GM10266 (cell line): Measurements from ENCODE around the gene ASIC2.

Experiments used
- DNase-seq: peaks from one replicate; pipeline ENCODE4 v3.0.0; 2012; ENCODE audit errors: extremely low spot score
- TF ChIP-seq, protein P1 (sequence below): IDR thresholded peaks from 2 replicates; pipeline ENCODE4 v1.5.1; 2012; ENCODE audit warnings: mild to moderate bottlenecking, low read depth; ENCODE audit not compliant: control insufficient read depth, insufficient read depth; ENCODE audit errors: missing control alignments

Gene ASIC2

DNA sequence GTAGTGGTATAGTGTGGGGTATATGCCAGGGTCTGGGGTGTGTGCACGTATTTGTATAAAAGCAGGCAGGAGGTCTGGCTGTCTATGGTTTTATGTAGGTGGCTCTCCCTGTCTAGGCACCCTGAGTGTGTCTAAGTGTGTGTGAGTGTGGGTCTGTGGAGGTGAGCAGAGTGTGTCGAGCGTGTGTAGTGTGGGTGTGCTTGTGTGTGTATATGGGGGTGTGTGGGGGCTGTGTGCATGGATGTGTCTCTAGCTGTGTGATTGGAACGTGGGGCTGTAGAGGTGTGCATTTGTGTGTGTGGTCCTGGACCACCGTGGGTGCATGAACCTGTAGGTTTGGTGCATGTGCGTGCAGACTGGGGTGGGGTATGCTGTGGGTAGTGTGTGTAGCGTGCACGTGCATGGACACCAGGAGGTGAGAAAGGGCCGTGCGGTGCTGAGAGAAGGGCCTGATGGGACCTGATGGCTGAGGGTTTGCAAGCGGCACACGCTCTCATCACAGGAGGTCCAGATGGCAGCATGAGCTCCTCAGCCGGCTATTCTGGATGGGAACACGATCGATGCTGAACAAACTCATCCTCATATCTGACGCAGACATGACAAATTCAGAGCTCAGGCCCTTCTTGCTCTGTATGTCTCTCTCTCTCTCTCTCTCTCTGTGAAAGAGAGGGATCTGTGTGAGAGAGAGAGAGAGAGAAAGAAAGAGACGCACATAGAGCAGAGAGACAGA, 273.8 kb downstream of the ASIC2 start:
- no peak for DNase-seq
- TF ChIP-seq, protein P1, sequence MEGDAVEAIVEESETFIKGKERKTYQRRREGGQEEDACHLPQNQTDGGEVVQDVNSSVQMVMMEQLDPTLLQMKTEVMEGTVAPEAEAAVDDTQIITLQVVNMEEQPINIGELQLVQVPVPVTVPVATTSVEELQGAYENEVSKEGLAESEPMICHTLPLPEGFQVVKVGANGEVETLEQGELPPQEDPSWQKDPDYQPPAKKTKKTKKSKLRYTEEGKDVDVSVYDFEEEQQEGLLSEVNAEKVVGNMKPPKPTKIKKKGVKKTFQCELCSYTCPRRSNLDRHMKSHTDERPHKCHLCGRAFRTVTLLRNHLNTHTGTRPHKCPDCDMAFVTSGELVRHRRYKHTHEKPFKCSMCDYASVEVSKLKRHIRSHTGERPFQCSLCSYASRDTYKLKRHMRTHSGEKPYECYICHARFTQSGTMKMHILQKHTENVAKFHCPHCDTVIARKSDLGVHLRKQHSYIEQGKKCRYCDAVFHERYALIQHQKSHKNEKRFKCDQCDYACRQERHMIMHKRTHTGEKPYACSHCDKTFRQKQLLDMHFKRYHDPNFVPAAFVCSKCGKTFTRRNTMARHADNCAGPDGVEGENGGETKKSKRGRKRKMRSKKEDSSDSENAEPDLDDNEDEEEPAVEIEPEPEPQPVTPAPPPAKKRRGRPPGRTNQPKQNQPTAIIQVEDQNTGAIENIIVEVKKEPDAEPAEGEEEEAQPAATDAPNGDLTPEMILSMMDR: no peak

DNA sequence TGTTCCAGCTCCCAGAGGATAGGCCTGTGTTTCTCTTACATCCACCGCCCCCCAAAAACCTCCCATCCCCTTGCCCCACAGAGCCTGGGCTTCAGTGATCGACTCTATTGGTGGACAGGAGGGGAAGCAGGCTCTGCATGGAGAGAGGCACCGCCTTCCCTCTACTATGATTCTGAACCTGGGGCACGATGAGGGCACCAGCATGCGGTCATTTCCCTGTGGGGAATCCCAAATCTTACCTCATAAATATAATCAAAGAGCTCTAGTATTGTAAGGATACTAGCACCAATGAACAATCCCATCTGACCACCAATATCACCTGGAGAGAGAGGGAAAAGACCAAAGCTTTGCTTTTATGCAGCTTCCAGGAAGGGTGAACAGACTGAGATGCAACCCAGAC, 275.7 kb downstream of the ASIC2 start:
- TF ChIP-seq, protein P1: no peak
- no peak for DNase-seq

DNA sequence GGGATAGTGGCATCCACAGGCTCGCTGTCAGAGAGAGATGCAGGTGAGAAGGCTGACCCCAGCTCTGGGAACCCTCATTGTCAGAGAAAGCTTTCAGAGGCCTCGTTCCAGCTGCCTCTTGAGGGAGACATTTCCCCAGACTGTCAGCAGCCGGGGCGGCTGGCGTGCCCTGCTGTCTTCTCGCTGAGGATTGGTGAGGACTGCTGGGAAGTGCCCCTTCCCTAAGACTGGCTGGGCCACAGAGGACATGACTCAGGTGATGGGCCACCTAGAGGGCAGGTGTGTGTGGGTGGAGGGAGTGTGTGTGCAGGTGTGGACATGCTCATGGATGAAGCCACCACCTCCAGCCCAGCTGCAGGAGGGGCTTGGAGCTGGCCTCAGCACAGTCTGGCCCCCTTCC, 276.2 kb downstream of the ASIC2 start:
- TF ChIP-seq, protein P1: no peak
- DNase-seq: no peak

DNA sequence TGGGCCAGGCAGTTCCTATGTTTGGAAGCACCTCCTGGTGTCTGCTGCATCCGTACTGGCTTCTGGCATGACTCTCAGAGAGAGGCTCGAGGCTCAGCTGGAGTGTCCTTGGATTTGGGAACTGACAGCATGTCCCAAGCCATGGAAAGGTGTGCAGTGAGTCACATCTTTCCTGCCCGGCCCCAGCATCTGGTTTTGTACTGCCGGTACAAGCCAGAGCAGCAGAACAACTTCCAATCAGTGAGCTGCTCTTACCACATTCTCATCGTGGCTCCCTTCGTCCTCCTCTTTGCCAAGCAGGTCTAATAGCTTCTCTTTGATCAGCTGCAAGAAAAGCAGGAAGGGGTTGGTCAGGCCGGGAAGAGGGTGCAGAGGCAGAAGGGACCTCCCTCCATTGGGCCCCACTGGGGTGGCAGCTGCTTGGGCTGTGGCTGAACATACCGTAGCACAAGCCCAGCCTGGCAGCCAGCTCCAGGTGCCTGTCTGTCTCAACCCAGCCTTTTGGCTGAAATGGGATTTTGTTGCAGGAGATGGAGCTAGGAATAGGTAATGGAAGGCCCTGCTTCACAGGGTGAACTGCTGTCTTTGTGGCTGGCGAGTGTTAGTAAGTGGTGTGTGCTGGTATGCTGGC, 277.3 kb downstream of the ASIC2 start:
- TF ChIP-seq, protein P1: no peak
- no peak for DNase-seq

DNA sequence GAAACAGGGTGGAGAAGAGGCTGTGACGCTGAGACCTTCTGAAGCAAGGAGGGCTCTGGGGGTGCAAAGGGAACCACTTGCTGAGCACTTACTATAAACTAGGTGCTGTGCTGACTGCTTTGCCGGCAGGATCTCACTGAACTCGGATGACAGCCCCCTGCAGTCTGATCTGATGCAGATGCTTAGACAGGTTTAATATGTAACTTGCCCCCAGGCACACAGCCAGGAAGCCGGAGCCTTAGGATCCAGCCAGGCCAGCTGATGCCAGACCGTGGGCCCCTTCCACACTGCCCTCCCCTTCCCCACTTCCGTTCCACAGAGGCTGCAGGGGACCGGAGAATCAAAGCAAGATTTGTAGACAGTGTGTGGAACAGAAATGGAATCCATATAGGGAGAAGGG, 278.3 kb downstream of the ASIC2 start:
- TF ChIP-seq, protein P1: no peak

DNA sequence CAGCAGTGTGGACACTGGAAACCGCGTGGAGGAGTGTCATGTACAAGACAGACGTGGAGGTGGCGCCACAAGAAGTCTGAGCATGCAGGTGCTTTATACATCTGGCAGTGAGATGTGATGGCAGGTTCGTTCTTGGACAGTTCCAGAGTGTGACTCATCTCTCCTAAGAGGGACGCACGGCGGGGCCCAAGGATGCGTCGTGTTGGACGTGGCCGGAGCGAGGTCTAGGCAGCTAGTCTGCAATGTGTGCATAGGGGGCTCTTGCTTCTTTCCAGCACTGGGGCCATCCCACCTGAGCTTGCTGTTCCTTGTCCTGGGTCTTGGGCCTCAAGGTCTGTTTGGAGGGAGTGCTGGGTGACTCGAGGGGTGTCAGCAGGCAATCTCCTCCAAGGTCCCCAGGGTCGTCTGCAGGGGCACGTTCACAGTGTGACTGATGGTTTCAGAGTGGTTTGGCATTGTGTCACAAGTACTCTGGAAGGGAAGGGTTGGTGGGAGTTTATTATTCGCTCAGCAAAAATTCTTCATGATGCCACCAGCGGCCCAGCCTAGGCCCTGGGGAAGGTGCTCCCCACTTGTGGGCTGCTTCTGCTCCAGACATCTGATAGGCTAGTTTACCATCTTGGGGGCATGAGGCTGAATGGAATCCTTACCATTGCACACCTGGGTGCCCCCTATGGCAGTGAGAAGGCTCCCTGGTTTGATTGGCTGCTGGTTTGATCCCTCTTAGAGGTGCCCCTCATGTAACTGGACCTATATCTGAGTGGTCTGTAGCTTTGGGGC, 279.3 kb downstream of the ASIC2 start:
- TF ChIP-seq, protein P1: no peak
- no peak for DNase-seq

More for the DNA sequence above, 278.3 kb downstream of the ASIC2 start:
- DNase-seq: no peak
